ENCODE data around the gene PVRIG.
"Not testable (repeated sequence)": the region's sequence is repeated elsewhere in the genome, so short reads cannot be mapped to it uniquely, and the experiment has no call there.

The PVRIG gene

DNA sequence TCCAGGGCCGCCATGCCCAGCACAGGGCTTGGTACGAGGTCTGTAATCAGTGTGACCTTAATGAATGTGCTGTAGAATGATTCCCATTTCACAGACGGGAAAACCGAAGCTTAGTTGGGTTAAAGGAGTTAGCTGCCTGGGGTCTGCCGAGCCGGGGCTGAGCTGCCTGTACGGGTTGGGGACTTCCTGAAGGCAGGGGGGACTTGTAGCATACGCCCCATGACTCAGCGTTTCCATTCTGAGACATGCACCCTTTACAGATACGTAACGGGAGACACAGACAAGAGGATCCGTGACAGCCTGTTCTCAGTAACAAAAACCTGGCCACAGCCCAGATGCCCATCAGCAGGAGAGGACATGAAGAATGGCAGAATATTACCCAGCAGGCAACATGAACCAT is 23.6 kb downstream of the PVRIG start:
- DNase-seq: not testable (repeated sequence)

- not testable (repeated sequence) for DNase-seq
These were observed 25.3 kb downstream of the PVRIG start for GRCh38 chr7:100244988-100245605.

DNA sequence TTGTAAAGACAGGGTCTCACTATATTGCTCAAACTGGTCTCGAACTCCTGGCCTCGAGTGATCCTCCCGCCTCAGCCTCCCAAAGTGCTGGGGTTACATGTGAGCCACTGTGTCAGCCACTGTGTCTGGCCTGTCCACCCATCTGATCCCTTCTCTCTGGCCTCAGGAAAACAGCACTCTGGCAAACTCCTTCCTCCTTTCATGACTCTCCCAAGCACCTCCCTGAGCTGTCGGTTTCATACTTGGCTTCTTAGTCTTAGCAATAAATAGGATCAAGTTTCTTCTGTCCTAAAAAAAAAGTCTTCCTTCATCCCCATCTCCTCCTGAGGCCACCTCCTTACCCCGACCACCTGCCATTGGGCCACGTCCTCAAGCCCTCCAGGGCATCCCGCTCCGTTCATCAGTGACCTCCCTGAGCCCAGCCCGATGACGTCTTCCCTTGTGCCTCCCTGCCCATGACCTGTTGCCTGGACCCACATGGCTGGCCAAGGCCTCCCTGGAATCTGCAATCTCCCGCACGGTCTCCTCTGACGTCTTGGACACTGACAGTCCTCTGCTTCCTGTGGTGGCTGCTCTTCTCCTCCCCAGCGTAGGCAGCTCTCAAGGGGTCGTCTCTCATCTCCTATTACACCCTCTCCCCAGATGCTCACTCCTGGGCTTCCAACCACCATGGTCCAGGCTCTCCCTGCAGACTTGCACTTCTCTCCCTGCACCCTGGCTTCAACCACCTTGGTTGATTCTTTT is 26.5 kb downstream of the PVRIG start:
- DNase-seq: not testable (repeated sequence)

GRCh38 chr7:100246865-100247137 is 27.1 kb downstream of the PVRIG start:
- DNase-seq: not testable (repeated sequence)

DNA sequence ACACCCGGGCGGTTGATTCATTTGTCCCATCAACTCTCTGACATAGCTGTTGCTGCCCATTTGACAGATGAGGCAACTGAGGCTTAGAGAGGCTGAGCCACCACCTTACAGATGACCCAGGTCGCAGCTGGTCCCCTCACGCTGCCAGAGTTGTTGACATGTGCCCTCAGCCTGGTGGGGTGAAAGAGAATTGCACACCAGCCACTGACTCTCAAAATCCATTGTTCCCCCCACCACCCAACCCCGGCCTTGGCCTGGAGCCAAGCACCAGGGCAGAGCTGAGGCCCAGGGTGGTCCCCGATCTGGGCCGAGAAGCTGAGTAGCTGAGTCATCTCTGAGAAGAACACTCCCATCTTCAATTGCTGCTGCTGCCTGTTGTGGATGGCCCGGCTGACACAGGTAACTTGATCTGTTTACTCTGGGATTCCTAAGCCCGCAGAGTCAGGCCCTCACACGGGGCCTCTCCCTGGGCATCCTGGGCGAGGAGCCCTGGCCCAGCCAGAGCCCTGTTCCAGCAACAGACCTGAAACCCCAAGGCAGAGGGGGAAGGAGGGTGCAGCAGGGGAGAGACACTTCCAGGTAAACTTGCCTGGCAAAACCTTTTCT is 27.5 kb downstream of the PVRIG start:
- DNase-seq: peak; percentile 39

- no peak for DNase-seq
These were observed 28.7 kb downstream of the PVRIG start for GRCh38 chr7:100248483-100248882.

- DNase-seq: no peak
These were observed 37.3 kb downstream of the PVRIG start for GRCh38 chr7:100257017-100257416.

GRCh38 chr7:100259984-100260383 is 40.2 kb downstream of the PVRIG start:
- DNase-seq: not testable (repeated sequence)

DNA sequence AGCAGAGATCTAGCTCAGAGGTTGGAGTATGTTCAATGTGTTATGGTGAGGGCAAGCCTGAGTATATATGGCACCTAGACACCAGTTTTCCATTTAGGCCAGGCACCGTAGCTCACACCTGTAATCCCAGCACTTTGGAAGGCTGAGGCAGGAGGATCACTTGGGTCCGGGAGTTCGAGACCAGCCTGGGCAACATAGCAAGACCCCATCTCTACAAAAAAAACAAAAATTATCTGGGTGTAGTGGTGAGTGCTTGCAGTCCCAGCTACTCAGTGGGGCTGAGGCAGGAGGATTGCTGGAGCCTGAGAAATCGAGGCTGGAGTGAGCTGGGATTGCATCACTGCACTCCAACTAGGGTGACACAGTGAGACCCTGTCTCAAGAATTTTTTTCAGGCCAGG is 43.1 kb downstream of the PVRIG start:
- not testable (repeated sequence) for DNase-seq

DNA sequence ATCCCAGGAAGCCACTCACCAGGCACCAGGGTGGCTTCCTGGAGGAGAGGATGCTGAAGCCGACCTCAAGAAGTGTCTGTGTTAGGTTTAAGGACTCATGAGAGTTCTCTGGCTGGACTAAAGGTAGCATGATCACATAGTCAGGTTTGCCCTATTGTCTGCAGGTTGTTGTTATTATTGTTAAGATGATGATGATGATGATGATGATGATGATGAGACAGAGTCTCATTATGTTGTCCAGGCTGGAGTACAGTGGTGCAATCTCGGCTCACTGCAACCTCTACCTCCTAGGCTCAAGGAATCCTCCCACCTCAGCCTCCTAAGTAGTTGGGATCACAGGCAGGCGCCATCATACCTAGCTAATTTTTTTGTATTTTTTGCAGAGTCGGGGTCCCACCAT is 44.5 kb downstream of the PVRIG start:
- not testable (repeated sequence) for DNase-seq

DNA sequence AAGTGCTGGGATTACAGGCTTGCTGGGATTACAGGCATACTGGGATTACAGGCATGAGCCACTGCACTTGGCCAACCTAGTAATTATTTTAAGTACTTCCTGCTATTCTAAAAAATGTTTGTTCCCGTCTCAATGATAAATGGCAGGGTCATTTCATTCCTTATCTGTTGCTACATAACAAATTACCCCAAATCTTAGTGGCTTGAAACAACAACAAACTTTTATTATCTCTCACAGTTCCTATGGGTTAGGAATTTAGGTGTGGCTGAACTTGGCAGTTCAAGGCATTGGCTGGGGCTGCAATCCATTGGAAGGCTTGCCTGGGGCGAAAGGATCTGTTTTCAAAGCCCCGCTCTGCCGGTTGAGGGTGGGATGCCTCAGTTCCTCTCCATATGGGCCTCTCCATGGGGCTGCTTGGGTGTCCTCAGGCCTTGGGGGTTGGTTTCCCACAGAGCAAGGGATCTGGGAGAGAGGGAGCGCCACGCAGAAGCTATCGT is 45.0 kb downstream of the PVRIG start:
- not testable (repeated sequence) for DNase-seq

GRCh38 chr7:100265851-100266250 is 46.1 kb downstream of the PVRIG start:
- not testable (repeated sequence) for DNase-seq

GRCh38 chr7:100266576-100267354 is 47.0 kb downstream of the PVRIG start:
- no peak for DNase-seq

DNA sequence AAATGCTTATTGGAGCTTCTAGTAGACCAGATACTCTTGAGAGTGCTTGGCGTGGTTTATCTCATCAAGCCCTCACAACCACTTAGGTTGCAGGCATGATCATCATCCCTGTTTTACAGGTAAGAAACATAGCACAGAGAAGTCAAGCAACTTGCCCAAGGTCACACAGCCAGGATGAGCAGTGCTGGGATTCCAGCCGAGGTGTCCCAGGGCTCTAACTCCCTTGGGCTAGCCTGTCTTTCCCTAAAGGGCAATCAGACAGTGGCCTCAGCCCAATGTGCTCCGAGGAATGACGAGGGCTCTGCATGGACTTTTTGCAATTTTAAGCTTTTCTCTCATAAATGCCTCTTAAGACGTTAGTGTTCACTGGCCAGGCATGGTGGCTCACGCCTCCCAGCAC is 47.9 kb downstream of the PVRIG start:
- DNase-seq: no peak

DNA sequence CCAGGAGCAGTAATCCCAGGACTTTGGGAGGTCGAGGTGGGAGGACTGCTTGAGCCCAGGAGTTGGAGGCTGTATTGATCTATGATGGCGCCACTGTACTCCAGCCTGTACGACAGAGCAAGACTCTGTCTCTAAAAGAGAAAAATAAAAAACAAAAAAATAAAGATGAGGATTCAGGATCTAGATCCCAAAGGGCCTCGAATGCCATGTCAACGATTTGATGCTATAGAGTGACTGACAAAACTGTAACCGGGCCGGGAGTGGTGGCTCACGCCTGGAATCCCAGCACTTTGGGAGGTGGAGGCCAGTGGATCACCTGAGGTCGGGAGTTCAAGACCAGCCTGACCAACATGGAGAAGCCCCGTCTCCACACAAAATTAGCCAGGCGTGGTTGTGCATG is 49.1 kb downstream of the PVRIG start:
- DNase-seq: not testable (repeated sequence)

- DNase-seq: not testable (repeated sequence)
These were observed 49.7 kb downstream of the PVRIG start for GRCh38 chr7:100269306-100270045.

- not testable (repeated sequence) for DNase-seq
These were observed 50.5 kb downstream of the PVRIG start for GRCh38 chr7:100270046-100270918.

Data from NCI-H187 treated with DMSO at 0.1 percent for 48 hours (cell line).